ENCODE results near the gene IL1RAP.

The IL1RAP gene

DNA sequence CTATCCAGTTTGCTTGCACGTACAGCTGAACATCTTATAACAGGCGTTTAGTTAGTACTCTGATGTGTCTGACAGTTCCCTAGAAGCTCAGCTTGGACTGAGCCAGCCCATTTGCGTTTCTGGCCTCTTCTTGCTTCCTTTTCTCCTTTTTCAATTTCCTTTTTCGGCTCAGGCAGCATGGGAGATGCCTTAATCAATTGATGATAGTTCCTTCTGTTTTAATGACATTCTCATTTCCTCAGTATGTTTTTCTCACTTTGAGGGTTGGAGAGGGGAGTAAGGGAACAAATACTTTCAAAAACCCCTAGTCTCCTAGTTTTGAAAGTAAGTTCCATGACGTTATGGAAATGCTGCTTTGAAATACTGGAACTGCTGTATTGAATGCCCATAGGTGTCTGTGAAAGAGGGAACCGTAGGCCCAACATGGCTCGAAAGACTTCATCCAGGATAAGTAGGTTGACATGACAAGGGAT, 18.9 kb downstream of the IL1RAP start:
- Histone ChIP-seq H3K4me1 (peaks cover 0 to 65% (median 35%) of the 10 kb centered on the region in 10 experiments; a peak in 15 of 20 replicates), H3K9me3 (replicated peaks in 1 of 11) (no peaks in the 10 kb centered on the region), H3K9ac (no peak overlapping the region), H3K4me2 (peak overlapping the region in 7 of 11 experiments; percentile 59 to 73 (median 66); a peak in 14 of 22 replicates), H4K20me1 (peaks cover 0 to 8% (median 0%) of the 10 kb centered on the region in 11 experiments; a peak in 4 of 22 replicates), H3K4me3 (no peak overlapping the region), H3K27ac (peak overlapping the region in 5 of 11 experiments; percentile 3 to 42 (median 25); a peak in 5 of 22 replicates), H3K27me3 (no peaks in the 10 kb centered on the region), H3K36me3 (peaks cover 0 to 20% (median 0%) of the 10 kb centered on the region in 11 experiments; a peak in 6 of 22 replicates)
- TF ChIP-seq Cebpa-rat (IDR thresholded peaks at IDR 0.05), result no peak

DNA sequence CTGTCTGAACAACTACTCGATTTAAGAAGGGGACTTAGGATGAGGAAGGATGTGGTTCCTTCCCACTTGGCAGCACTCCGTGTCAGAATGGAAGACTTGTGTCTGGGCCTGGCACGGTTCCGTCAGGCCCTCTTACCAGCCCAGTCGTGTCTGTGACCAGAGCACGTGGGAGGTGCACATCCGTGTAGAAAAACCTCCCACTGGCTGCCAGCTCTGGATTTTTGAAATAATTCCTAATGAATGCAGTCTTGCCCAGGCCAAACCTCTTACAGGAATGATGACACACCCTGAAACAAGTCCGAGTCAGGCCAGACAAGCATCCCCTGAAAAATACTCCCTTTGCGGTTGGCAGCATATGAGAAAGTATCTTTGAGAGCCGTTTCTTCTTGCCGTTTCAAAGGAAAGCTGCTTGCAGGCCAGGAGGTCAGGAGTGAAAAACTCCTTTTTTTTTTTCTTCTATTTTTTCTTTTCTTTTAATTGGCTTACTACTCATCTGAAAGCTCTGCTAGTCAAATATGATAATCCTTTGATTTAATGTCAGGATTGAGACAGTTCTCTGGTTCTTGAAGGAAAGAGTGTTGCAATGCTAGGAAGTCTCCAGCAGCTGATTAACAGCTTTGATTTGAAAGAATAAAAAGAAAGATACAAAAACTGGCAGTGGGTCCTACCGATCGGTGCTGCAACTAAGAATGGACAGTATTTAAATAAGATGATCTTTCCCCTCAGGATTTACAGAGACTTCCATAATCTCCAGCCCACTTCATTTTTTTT, 19.8 kb downstream of the IL1RAP start:
- no peaks in the 10 kb centered on the region for H3K27me3 ChIP-seq
- H4K20me1 ChIP-seq, result peaks cover 0 to 17% (median 0%) of the 10 kb centered on the region in 11 experiments; a peak in 6 of 22 replicates
- H3K9me3 ChIP-seq (replicated peaks in 1 of 11), result no peaks in the 10 kb centered on the region
- H3K36me3 ChIP-seq, result peaks cover 0 to 17% (median 0%) of the 10 kb centered on the region in 11 experiments; a peak in 6 of 22 replicates
- H3K27ac ChIP-seq, result peak overlapping the region in 6 of 11 experiments; percentile 3 to 42 (median 30); a peak in 5 of 22 replicates
- peak overlapping the region in 8 of 11 experiments; percentile 30 to 73 (median 66); a peak in 15 of 22 replicates for H3K4me2 ChIP-seq
- H3K4me3 ChIP-seq, result no peak overlapping the region
- no peak for TF ChIP-seq Cebpa-rat (IDR thresholded peaks at IDR 0.05)
- peaks cover 0 to 56% (median 26%) of the 10 kb centered on the region in 10 experiments; a peak in 15 of 20 replicates for H3K4me1 ChIP-seq
- H3K9ac ChIP-seq, result no peak overlapping the region; a peak in 1 of 22 replicates

DNA sequence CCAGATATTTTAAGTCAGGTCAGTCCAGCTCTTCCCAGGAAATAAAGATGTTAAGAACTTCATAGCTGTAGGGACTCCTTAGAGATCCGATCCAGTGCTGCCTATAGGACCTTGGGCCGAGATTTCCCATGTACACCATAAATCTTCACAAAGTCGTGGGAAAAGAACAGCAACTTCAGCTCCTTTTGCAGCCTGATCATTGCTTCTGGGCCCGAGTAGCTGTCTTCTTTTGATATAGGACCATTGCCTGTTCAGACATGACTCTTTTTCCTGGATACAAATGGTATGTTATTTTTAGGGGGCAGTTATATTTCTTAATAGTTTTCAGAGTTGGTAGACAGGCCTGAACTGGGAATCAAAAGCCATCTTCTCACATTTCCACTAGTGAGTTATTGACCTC, 20.5 kb downstream of the IL1RAP start:
- Histone ChIP-seq H3K27me3 (no peaks in the 10 kb centered on the region), H3K27ac (0 out of 22 replicates have a peak overlapping the region, but pooled peaks of 1 of the 11 experiments have one; percentile 42), H3K4me3 (no peak overlapping the region), H3K4me1 (peaks cover 0 to 49% (median 21%) of the 10 kb centered on the region in 10 experiments; a peak in 15 of 20 replicates), H3K36me3 (peaks cover 0 to 12% (median 0%) of the 10 kb centered on the region in 11 experiments; a peak in 4 of 22 replicates), H3K9ac (no peak overlapping the region), H4K20me1 (peaks cover 0 to 22% (median 0%) of the 10 kb centered on the region in 11 experiments; a peak in 6 of 22 replicates), H3K4me2 (peak overlapping the region in 1 of 11 experiments; percentile 73; a peak in 3 of 22 replicates), H3K9me3 (replicated peaks in 1 of 11) (no peaks in the 10 kb centered on the region)
- TF ChIP-seq Cebpa-rat (IDR thresholded peaks at IDR 0.05), result no peak

DNA sequence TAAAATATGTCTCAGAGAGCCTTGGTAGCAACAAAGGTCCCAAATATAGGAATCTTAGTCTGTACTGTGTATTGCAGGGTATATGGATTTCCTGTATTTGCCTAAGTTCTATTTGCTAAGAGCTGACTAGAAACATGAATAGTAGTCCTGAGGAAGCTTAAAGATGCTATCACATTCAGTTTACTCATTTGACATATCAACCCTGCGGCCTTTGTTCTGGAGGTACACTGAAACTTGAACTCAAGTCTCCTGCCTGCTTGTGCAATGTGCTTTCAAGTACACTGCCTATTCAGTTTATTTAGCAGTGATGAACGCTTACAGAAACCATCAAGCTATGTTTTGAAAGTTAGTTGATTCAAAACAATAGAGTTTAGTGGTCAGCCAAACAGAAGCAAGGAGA, 21.1 kb downstream of the IL1RAP start:
- H3K4me2 ChIP-seq, result no peak overlapping the region
- H3K4me3 ChIP-seq, result no peak overlapping the region
- H3K4me1 ChIP-seq, result peaks cover 0 to 43% (median 21%) of the 10 kb centered on the region in 10 experiments; a peak in 15 of 20 replicates
- H3K9ac ChIP-seq, result no peak overlapping the region
- peaks cover 0 to 12% (median 0%) of the 10 kb centered on the region in 11 experiments; a peak in 3 of 22 replicates for H3K36me3 ChIP-seq
- TF ChIP-seq Cebpa-rat (IDR thresholded peaks at IDR 0.05), result no peak
- no peak overlapping the region for H3K27ac ChIP-seq
- no peaks in the 10 kb centered on the region for H3K27me3 ChIP-seq
- peaks cover 0 to 22% (median 0%) of the 10 kb centered on the region in 11 experiments; a peak in 6 of 22 replicates for H4K20me1 ChIP-seq
- no peaks in the 10 kb centered on the region for H3K9me3 ChIP-seq (replicated peaks in 1 of 11)

DNA sequence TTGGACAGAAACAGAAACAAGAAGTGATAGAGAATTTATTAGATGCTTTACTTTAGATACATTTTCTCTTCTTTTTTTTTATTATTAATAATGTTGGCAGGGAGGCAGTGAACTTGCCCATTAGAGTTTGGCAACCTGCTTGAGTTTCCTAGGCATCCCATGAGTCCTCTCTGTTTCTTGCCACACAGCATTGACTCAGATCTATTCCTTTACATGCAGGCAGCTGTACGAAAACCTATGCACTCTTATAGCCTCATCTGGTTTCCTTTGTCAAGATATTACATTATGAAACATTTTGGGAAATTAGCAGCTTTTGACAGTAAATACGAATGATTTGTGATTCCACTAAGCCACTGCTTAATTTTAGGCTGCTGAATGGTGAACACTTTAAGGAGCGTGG, 23.3 kb downstream of the IL1RAP start:
- peaks cover 0 to 22% (median 0%) of the 10 kb centered on the region in 11 experiments; a peak in 6 of 22 replicates for H4K20me1 ChIP-seq
- no peaks in the 10 kb centered on the region for H3K27me3 ChIP-seq
- H3K27ac ChIP-seq, result no peak overlapping the region
- no peak for TF ChIP-seq Cebpa-rat (IDR thresholded peaks at IDR 0.05)
- no peak overlapping the region for H3K9ac ChIP-seq
- H3K4me2 ChIP-seq, result peak overlapping the region in 1 of 11 experiments; percentile 18; a peak in 1 of 22 replicates
- H3K36me3 ChIP-seq, result peaks cover 0 to 3% (median 0%) of the 10 kb centered on the region in 11 experiments; a peak in 2 of 22 replicates
- no peaks in the 10 kb centered on the region for H3K9me3 ChIP-seq (replicated peaks in 1 of 11)
- peaks cover 0 to 32% (median 20%) of the 10 kb centered on the region in 10 experiments; a peak in 15 of 20 replicates for H3K4me1 ChIP-seq
- no peak overlapping the region for H3K4me3 ChIP-seq

DNA sequence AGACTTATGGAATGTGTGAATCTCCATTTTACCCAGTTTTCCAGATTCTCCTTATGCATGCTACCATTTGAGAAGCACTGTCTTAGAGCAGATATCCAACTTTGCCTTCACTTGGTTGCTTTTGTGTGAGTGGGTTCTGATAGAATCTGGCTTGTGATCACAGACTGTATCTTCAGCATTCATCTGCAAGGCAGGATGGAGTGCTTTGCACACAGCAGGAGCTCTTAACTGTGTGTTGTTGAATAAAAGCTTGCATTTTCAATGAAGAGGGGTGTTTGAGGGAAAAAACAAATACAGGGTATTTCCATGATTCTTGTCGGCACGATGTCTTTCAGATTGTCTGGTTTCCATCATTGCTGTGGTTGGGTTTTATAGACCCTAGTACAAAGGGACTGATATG, 24.4 kb downstream of the IL1RAP start:
- H3K27ac ChIP-seq, result no peak overlapping the region
- no peak overlapping the region for H3K4me2 ChIP-seq
- H3K4me3 ChIP-seq, result no peak overlapping the region
- no peaks in the 10 kb centered on the region for H3K27me3 ChIP-seq
- H3K36me3 ChIP-seq, result peaks cover 0 to 3% (median 0%) of the 10 kb centered on the region in 11 experiments; a peak in 2 of 22 replicates
- H3K9ac ChIP-seq, result no peak overlapping the region
- H3K9me3 ChIP-seq (replicated peaks in 1 of 11), result no peaks in the 10 kb centered on the region
- H3K4me1 ChIP-seq, result peaks cover 0 to 20% (median 10%) of the 10 kb centered on the region in 10 experiments; a peak in 15 of 20 replicates
- H4K20me1 ChIP-seq, result peaks cover 0 to 22% (median 0%) of the 10 kb centered on the region in 11 experiments; a peak in 6 of 22 replicates
- TF ChIP-seq Cebpa-rat (IDR thresholded peaks at IDR 0.05), result no peak

DNA sequence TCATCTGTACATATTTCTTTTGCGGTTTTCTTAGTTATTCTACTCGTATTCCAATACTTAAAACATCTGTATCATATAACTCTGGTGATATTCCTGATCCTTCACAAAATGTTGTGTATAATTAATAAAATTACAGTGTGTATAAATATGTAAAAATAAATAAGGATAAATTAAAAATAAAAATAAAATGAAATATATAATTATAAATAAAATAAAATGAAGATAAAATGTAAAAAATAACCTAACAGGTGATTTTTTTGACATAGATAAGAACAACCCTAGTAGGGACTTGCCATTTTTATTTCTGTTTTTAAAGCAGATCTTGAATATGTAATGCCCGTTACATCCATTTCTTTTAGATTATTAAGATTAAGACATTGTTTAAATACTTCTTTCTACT, 25.6 kb downstream of the IL1RAP start:
- Histone ChIP-seq H3K4me1 (peaks cover 0 to 8% (median 0%) of the 10 kb centered on the region in 10 experiments; a peak in 3 of 20 replicates), H3K4me2 (no peak overlapping the region), H3K4me3 (no peak overlapping the region), H3K9me3 (replicated peaks in 1 of 11) (no peaks in the 10 kb centered on the region), H3K9ac (no peak overlapping the region), H3K36me3 (peaks cover 0 to 3% (median 0%) of the 10 kb centered on the region in 11 experiments; a peak in 2 of 22 replicates), H3K27me3 (no peaks in the 10 kb centered on the region), H3K27ac (no peak overlapping the region), H4K20me1 (peaks cover 0 to 24% (median 0%) of the 10 kb centered on the region in 11 experiments; a peak in 5 of 22 replicates)
- TF ChIP-seq Cebpa-rat (IDR thresholded peaks at IDR 0.05), result no peak

DNA sequence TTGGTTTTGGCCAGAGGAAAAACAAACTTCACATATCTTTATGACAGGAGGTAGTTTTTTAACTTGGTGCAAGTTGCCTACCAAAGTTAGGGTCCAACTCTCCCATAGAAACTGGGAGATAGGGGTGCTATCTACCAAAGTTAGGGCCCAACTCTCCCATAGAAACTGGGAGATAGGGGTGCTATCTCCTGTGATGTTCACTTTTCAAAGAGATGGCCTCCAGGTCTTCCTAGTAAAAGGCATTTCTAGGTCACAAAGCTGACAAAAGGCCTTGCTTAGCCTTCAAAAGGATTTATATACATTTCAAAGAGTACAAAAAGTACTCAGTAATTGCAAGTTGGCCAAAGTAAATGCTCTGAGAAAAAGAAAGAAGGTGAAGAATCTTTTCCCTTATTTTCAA, 27.1 kb downstream of the IL1RAP start:
- H3K4me1 ChIP-seq, result peaks cover 0 to 6% (median 0%) of the 10 kb centered on the region in 10 experiments; a peak in 1 of 20 replicates
- H3K9me3 ChIP-seq (replicated peaks in 1 of 11), result no peaks in the 10 kb centered on the region
- H3K4me2 ChIP-seq, result no peak overlapping the region
- H3K27ac ChIP-seq, result no peak overlapping the region
- H3K4me3 ChIP-seq, result no peak overlapping the region
- peaks cover 0 to 24% (median 0%) of the 10 kb centered on the region in 11 experiments; a peak in 5 of 22 replicates for H4K20me1 ChIP-seq
- no peak overlapping the region for H3K9ac ChIP-seq
- H3K36me3 ChIP-seq, result peaks cover 0 to 3% (median 0%) of the 10 kb centered on the region in 11 experiments; a peak in 2 of 22 replicates
- no peak for TF ChIP-seq Cebpa-rat (IDR thresholded peaks at IDR 0.05)
- no peaks in the 10 kb centered on the region for H3K27me3 ChIP-seq
